ENCODE data around the gene EIF2B2.

- TF ChIP-seq, protein P1, sequence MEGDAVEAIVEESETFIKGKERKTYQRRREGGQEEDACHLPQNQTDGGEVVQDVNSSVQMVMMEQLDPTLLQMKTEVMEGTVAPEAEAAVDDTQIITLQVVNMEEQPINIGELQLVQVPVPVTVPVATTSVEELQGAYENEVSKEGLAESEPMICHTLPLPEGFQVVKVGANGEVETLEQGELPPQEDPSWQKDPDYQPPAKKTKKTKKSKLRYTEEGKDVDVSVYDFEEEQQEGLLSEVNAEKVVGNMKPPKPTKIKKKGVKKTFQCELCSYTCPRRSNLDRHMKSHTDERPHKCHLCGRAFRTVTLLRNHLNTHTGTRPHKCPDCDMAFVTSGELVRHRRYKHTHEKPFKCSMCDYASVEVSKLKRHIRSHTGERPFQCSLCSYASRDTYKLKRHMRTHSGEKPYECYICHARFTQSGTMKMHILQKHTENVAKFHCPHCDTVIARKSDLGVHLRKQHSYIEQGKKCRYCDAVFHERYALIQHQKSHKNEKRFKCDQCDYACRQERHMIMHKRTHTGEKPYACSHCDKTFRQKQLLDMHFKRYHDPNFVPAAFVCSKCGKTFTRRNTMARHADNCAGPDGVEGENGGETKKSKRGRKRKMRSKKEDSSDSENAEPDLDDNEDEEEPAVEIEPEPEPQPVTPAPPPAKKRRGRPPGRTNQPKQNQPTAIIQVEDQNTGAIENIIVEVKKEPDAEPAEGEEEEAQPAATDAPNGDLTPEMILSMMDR (IDR thresholded peaks at IDR 0.05), result no peak
- TF ChIP-seq POLR2A (IDR thresholded peaks at IDR 0.05), result no peak
Measured at GRCh38 chr14:74959596-74960180, 43.0 kb upstream of the EIF2B2 start.

All from body of pancreas (tissue), 4 donors.